GM19438 (cell line): ENCODE measurements around the gene GAA.

Experiments used
- ATAC-seq: cut with Tn5 transposase; IDR thresholded peaks from one replicate; pipeline ENCODE4 v1.9.1; 2021; ENCODE audit warnings: low read depth; ENCODE audit not compliant: unreplicated experiment

GAA gene

GRCh38 chr17:80102664-80103448 is 1.5 kb downstream of the GAA start:
- no peak for ATAC-seq

GRCh38 chr17:80103449-80104085 is 2.2 kb downstream of the GAA start:
- ATAC-seq, result no peak

- ATAC-seq, result no peak
These were observed 3.1 kb downstream of the GAA start for GRCh38 chr17:80104321-80104955.

GRCh38 chr17:80104956-80105375 is 3.6 kb downstream of the GAA start:
- ATAC-seq, result no peak

GRCh38 chr17:80105762-80106161 is 4.4 kb downstream of the GAA start:
- ATAC-seq, result no peak

- no peak for ATAC-seq
These were observed 4.8 kb downstream of the GAA start for GRCh38 chr17:80106176-80106575.

GRCh38 chr17:80106751-80107150 is 5.4 kb downstream of the GAA start:
- no peak for ATAC-seq

GRCh38 chr17:80107231-80108021 is 6.0 kb downstream of the GAA start:
- no peak for ATAC-seq

- no peak for ATAC-seq
These were observed 6.9 kb downstream of the GAA start for GRCh38 chr17:80108036-80108971.

GRCh38 chr17:80109066-80109660 is 7.8 kb downstream of the GAA start:
- no peak for ATAC-seq

- no peak for ATAC-seq
These were observed 8.5 kb downstream of the GAA start for GRCh38 chr17:80109713-80110446.

GRCh38 chr17:80110447-80110812 is 9.0 kb downstream of the GAA start:
- ATAC-seq, result no peak

GRCh38 chr17:80110927-80111701 is 9.7 kb downstream of the GAA start:
- ATAC-seq, result no peak

GRCh38 chr17:80111702-80112470 is 10.5 kb downstream of the GAA start:
- no peak for ATAC-seq

- ATAC-seq, result no peak
These were observed 11.2 kb downstream of the GAA start for GRCh38 chr17:80112471-80113032.

- ATAC-seq, result no peak
These were observed 11.7 kb downstream of the GAA start for GRCh38 chr17:80113033-80113484.

GRCh38 chr17:80114758-80115157 is 13.4 kb downstream of the GAA start:
- no peak for ATAC-seq
